Stimulated activated CD4-positive, alpha-beta T cell treated with anti-CD3 and anti-CD28 coated beads, Interleukin-1b, Interleukin-23, amount 100 ng/mL, for 1 hour (primary cell): Measurements from ENCODE around the gene GOT1.

ENCODE experiments used
- DNase-seq, 2 donors: peaks; one replicate each; pipeline ENCODE4 v3.0.0-alpha.2; 2020; ENCODE audit warnings: low read depth in 2 of 2

GOT1 gene

DNA sequence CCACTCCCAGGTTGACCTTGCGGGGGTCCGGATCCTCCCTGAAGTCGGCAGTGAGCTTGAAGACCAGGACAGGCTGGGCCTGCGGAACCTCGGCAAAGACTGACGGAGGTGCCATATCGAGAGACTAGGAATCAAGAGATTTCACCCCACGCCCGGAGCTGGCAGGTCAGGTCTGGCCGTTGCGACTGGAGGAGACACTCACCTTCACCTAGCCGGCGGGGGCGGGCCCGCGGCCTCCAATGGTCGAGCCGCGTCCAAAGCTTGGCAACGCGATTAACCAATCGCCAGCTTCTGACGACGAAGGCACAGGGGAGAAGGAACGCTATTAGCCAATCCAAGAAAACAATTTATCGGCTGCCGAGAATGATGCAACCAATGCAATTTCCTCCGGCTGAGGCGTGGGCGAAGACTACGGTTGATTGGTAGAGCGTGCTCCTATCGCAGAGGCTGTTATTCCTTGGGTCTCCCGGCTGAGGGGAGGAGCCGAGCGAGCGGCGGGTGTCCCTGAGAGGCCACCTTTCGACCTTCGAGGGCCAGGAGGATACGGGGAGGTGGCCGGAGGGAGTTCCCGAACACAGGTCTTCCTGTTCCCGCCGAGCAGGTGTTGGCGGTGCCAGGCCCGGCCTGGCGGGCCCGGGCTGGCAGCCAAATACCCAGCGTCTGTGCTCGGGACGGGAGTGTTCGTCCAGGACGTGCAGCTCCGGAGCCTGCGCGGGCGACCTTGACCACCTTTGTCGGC is at the start of gene GOT1:
TSS of gene GOT1 (minus strand) at position 174 of the 739 bp plus-strand sequence. CDS start at position 115, 59 bp downstream.
- DNase-seq, result peak; percentile 75

DNA sequence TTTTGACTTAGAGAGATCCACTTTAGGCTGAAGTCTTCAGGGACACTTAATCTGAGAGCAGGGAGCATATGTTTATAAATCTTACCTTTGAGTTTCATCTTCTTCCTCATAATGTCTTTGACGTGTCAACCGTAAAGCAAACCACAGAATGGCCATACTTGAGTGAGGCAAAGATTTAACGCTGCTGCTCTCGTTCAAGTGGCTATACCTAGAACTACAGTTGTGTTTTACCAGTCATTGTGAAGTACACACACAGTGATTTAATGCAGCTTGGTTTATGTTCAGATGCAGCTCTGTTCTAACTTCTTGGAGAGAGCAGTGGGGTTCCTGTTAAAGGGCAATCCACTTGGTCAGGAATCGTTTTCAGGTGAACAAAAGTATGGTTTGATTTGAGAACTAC is 39.9 kb upstream of the GOT1 start:
- no peak for DNase-seq

DNA sequence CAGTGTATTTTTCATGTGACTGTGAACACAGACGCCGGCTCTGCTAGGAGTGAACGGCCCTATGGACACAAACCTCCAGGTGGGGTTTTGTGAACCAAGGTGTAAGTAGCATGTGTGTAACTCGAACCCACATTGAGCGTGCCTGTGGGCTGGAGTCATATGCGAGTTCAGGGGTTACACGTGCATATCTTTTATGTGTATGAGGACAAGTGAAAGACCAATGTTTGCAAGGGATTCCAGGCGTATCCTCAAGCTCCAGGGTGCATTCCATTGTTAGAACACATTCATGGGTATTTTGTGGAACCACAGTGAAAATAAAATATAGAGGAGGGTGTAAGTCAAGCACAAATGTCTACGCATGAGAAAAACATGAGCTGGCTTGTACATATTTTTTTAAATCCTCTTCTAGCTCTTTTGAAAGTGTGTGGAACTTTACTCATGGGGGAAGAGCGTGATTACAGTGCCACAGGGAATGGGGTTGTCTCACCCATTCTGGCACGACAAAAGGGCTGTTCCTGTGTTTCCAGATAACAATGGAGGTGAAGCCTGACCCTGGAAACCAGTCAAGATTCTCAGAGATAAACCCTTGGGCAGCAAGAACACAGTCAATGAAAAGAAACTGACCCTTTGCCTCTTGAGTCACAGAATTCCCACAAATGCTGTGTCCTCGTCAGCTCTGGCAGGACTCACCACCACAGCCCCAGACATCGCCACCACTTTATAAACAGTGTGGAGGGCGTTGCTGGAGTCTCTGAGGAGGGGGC is 37.0 kb upstream of the GOT1 start:
- no peak for DNase-seq

DNA sequence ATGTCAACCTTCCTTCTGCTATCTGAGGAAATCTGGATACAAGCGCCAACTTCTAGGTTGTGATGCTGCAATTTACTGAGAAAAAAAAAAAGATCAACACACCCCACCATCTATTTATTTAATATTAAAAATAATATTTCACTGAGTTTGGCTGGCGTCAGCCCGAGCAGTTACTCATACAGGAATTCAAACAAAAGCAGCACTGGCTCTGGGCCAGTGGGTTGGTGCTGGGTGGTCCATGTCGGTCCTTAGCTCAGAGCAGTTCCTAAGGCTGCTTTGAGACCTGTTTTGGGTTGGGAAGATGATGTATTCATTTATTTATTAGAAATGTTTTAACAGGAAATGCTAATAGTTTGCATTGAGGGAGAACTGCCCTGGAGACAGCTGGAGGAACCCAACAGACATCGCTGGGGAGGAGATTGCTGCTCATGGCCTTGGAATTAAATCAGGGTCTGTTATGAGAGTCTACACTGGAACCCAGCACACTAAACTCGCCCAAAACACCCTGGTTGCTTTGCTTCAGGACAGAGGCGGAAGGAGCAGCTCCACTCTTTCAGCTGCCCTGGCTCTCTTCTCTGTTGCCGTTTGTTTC is 36.3 kb upstream of the GOT1 start:
- no peak for DNase-seq

DNA sequence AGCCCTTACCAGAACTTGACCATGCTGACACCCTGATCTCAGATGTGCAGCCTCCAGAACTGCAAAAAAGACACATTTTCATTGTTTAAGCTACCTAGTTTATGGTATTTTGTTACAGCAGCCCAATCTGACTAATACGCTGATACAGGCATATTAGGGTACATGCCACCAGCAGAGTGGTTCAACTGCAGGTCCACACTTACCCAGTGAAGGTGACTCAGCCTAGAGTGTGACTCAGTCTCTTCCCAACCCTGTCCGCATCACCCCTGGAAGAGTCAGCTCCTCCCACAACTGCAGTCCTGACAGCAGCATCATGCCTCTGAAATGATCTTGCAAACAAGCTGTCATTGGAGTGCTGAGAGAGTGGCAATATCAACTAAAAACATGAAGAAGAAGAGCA is 30.8 kb upstream of the GOT1 start:
- no peak for DNase-seq

DNA sequence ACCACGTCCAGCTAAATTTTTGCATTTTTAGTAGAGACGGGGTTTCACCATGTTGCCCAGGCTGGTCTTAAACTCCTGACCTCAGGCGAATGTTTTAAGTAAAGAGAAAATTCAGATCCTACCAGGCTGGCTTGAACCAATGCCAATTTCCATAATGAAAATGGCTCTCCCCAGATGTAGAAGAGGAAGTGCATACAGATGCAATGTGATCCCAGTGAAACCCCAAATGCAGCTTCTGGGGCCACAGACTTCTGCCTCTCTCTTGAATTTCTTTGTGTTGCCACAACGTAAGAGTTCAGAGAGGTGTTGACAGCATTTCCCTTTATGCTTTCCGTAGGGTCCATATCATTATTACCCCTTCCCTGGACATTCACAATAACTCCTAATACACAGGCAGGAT is 29.6 kb upstream of the GOT1 start:
- no peak for DNase-seq

DNA sequence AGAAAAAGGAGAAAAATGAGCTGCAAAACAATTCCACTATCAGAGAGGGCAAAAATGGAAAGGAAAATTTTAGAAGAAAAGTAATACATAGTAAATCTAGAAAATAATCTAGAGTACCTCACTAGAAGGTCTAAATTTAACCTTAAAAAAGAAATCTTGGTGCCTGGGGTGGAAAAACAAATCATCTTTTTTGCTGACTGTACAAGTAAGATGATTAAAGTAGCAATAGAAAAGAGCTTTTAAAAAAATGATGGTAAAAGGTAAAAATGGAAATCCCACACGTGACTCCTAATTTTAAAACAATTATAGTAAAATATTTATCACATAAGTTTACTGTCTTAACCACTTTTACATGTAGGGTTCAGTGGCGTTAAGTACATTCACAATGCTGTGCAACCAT is 28.8 kb upstream of the GOT1 start:
- DNase-seq, result no peak

DNA sequence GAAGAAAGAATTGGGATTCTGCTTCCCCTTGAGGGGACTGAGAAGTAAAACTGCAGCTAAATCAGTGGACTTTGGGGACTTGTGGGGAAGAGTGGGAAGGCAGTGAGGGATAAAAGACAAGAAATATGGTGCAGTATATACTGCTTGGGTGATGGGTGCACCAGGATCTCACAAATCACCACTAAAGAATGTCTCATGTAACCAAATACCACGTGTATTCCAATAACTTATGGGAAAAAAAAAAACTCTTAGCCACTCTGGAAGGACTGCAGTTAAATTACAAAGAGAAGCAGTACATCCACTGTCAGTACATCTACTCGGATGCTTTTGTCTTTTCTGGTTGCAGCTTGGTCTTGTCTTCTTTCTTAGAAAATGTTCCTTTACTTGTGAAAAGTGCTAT is 27.4 kb upstream of the GOT1 start:
- DNase-seq, result no peak

DNA sequence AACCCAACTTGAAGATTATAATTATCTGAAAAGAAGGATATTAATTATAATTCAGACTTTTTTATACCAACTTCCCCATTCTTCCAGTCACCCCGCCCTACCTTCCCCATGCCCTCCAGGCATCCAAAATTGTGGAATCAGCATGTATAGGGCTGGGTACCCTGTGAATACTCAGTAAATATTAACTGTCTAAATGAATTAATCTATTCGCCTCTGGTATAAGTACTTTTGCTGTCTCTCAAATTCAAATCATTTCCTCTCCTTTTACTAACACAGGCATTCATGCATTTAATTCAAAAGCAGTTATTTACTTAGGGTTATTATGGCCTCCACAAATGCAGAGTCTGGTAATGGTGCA is 26.5 kb upstream of the GOT1 start:
- no peak for DNase-seq

DNA sequence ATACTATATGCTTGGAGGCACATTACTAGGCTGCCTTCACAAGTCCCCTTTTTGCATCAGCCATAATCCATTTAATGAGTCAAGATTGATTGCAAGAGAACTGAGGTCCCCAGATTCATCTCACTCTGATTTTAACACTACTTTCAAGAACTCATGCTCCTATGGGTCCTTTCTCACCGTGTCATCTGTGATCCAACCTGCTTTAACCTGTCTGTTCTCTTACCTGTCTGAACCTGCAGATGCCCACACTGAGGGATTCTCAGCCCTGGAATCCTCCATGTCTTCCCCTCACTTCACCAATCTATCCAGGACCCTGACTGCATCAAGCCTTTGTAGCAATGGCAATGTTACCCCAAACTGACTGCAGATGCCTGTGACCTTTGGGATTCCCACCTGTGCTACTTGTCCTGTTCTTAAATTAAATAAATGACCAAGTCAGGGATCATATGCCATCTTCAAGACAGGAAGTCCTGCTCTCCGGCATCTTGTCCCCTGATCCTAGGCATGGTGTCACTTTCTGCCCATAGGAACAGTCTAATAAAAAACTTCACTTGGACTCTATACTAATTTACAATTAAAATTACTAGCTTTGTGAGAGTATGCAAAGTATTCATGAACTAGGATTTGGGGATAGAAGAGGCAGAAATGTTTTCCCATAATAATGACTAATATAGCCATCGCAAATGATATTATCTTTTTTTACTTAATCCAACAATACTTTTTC is 25.9 kb upstream of the GOT1 start:
- no peak for DNase-seq

DNA sequence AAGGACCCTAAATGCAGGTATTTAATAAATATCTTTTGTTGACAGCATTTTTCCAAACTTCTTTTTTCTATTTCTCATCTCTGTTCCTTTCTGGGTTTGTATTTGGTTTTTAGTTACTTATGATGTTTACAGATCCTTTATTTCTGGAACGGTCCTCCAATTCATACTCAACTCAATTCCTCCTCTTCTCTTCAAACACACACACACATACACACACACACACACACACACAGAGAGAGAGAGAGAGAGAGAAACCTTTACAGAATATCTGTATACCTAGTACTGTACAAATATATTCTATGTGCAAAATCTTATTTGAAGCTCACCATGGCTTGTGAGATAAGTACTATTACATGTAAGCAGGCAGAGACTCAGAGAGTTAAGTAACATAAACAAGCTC is 21.6 kb upstream of the GOT1 start:
- no peak for DNase-seq

DNA sequence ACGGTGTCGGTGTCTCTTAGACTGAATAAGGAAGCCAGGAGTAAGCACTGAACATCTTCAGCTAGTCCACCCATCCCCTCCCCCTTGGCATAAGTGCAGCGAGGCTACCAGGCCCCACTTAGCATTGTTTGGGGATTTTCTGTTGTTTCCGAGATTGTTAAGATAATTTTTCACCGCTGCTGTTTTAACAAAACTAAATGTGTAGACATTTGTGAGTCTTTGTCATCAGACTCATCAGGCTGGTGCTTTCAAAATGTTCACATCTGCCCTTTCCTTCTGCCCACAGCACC is 21.0 kb upstream of the GOT1 start:
- DNase-seq, result no peak

DNA sequence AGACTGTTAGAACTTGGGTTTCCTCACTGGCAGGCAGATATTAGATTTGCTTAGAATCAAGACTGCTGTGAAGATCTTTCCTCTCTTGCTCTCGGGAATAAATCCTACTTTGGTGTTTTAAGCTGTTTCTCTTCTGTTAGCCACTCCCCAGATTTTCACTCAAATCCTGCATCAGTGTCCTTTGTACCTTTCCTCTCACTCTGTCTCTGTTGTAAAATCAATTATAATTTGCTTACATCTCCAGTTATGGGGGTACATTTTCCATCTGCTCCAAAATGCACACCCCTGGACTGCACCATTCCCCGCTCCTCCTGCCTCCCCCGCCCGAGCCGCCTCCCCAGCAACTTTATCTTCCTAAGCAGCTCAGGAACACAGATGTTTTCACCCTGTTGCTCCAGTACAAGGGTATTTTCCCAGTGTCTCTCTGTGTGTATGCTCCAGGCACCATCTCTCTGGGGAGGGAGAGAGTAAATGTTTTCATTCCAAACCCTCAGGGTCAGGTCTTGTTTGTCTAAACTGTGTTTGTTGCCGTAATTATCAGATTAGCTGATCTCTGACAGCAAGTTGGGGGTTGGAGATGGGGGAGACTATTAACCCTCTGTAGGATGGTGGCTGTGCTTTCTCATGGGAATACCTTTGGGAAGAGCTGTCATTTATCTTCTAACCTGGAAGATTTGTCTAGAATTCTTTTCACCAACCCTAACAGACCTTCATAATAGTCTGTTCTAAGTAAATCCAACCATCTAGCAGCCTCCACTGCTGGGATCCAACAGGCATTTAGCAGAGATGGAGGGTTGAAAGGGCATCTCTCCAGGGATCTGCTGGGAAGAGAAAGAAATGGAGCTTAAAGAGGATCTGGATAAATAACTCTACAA is 20.4 kb upstream of the GOT1 start:
- DNase-seq, result no peak

DNA sequence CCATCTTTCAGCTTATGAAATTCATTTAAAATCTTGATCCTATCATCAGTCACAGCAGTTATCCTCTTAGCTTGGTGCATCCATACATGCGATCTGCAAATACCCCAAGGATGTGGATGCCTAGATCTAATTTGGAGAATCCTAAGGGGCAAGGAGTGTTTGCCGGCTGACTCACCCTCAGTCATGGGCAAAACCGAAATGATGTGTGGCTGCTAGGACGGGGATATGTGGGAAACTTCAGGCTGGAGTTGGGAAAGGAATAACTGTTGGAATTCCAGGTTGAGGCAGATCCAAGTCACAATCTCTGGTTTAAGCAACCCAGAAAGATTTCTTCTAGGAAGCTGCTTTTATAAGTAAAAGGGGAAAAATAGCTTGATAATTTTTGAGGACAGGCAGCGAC is 19.7 kb upstream of the GOT1 start:
- DNase-seq, result no peak

DNA sequence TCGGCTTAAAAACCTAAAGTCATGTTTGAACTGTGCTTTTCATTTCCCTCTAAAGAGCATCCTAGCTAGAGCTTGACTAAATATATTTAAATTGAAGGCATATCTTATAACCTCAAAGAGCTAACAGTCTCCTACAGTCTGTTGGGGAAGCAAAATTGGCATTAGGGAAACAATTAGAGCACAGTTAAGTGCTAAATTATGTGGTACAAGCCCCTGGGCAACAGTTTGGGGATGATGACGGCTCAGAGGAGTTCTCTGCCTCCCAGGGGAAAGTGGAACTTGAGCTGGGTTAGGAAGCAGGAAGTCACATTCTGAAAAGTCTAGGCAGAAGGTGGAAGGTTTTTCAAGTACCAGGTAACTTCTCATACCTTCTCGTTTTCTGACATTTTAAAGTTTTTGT is 18.6 kb upstream of the GOT1 start:
- no peak for DNase-seq

DNA sequence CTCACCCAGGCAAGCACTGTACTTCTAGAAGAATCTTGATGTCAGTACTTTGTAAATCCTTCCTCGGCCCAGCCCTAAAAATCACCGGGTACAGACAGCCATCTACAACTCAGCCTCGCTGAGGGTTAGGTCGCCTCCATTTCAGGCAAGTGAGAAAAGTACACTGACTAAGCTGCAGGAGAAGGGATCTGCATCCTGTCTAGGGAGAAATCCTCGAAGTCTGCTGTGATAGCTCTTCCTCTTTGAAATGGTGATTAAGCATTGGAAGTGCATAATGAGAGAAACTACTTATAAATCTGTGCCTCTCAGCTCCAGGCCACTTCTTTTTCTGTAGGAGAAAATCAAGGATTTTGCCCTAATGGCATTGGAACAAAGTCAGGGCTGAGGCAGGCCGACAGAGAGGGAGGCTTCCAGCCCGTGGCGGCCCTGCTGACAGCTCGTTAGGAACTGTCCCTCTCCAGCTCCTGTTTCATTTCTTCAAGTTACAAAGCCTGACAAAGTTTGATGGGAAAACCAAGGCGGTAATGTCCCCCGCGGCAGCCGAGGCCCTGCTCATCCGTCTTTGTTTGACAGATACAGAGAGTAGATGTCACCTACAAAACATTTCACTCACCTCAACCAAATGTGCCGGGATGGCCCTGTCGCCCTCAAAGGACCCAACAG is 14.1 kb upstream of the GOT1 start:
- DNase-seq, result no peak

DNA sequence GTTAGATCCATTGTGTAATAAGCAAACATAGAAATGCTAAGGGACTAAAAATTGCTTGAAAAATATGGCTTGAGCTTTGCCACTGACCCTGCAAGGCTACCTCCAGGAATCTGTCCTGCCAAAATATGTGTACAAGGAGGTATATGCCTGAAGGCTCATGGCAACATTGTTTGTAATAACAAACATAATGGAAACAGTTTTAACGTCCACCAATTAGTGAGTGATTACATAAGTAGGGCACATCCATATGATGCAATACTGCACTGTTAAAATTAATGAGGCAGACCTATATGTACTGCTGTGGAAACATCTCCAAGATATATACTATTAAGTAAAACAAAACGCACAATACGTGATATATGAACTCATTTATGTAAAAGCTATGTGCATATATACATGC is 13.1 kb upstream of the GOT1 start:
- no peak for DNase-seq

DNA sequence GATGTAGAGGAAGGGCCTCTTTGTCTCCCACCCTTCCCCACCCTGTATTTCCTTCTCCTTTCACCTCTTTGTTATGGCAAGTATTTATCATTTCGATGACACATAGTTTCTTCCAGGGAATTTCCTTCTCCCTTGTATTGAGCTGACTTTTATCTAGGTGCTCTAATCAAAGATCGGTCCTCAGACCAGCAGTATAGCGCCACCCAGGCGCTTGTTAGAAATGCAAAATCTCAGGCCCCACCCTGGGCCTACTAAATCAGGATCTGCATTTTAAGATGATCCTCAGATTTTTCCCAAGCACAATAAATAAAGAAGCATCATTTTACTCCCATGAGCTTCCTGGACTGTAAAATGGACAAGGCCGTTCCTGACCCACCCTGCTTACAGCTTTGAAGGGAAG is 12.0 kb upstream of the GOT1 start:
- DNase-seq, result no peak

DNA sequence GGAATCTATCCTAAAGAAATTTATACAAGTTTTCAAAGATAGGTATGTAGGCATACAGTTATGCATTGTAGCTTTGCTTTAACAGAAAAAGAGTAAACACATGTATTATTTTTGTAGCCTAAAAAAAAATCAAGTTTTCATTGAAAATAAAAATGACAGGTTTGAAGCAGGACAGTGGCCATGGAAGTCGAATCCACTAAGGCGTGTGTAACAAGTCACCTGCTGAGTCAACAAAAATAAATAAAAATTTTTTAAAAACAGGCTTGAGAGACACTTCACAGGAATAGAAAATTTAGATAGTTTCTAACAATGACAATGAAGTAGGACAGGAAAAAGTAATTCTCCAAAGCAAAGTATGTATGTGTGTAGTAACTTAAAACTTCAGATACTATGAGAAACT is 8.5 kb upstream of the GOT1 start:
- DNase-seq, result no peak

DNA sequence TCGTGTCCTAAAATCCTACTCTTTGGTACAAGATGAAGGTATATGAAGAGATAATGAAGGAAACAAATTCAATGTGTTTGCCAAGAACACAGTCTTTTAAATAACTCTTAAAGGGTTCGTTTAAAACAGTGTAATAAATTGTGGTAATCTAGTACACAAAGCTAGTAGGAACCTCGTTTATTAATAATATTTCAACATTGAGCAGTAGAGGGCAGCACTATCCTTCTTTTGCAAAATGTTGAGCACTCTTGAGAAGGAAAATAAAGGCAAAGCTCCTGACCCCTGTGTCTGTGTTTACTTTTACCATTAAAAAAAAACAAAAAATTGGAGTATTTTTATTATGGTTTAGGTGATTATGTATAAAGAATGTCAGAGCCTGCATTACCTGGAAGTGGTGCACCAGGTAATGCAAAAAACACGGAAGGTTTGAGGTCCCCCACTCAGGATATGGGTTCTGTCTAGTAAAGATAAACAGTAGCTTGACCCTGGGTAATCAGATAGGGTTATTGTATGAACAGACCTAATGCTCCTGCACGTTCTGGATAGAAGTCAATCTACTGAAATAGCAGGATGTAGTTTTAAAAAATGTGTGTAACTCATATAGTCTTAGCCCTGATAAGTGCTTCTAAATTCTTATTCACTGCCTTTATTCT is 5.7 kb upstream of the GOT1 start:
- no peak for DNase-seq
